MCF 10A (cell line): ENCODE measurements around the gene EIF3J. TPM values are rescaled to one million over a fixed set of nuclear protein-coding genes. Genes with fewer than 3 reads are reported as not detected.

Source experiments
- BruUV-seq: library from RNA; stranded (reverse); fragments of 400-500 nt; replicated peaks from 2 replicates; lab custom pipeline; 2021; lab: Mats Ljungman, UMichigan
- CTCF ChIA-PET: fragments of 300-600 bp; sonication (Branson Sonifier 250); formaldehyde crosslinking; extraction: SDS; loops from one replicate; lab custom pipeline; 2021; ENCODE audit warnings: antibody characterized with exemption, inconsistent platforms; lab: Yijun Ruan, JAX
- POLR2A ChIA-PET: fragments of 300-600, 350-650 bp; sonication (Branson Sonifier 250); formaldehyde crosslinking; extraction: SDS; loops from one replicate; lab custom pipeline; 2020; ENCODE audit warnings: antibody characterized with exemption, inconsistent platforms; lab: Yijun Ruan, JAX
- DNase-seq: peaks from one replicate; pipeline ENCODE4 v3.0.0-alpha.2; 2018; ENCODE audit not compliant: unreplicated experiment
- H3K27ac Mint-ChIP-seq: one replicate; pipeline ENCODE4 v1.8.0; 2022; ENCODE audit warnings: mild to moderate bottlenecking, low read depth, mixed read lengths; ENCODE audit not compliant: unreplicated experiment
- H3K27me3 Mint-ChIP-seq: one replicate; pipeline ENCODE4 v1.8.0; 2022; ENCODE audit warnings: mixed read lengths; ENCODE audit not compliant: insufficient read depth, unreplicated experiment
- H3K36me3 Mint-ChIP-seq: one replicate; pipeline ENCODE4 v1.8.0; 2022; ENCODE audit warnings: mild to moderate bottlenecking, moderate library complexity, mixed read lengths; ENCODE audit not compliant: insufficient read depth, unreplicated experiment
- H3K4me1 Mint-ChIP-seq: one replicate; pipeline ENCODE4 v1.8.0; 2022; ENCODE audit warnings: mixed read lengths; ENCODE audit not compliant: insufficient read depth, unreplicated experiment
- H3K4me3 Mint-ChIP-seq: one replicate; pipeline ENCODE4 v1.8.0; 2022; ENCODE audit warnings: mild to moderate bottlenecking, moderate library complexity, mixed read lengths; ENCODE audit not compliant: unreplicated experiment
- H3K9me3 Mint-ChIP-seq: one replicate; pipeline ENCODE4 v1.8.0; 2022; ENCODE audit warnings: mixed read lengths; ENCODE audit not compliant: unreplicated experiment
- intact Hi-C: fragments of 100-400 bp; cut with micrococcal nuclease; formaldehyde crosslinking; loops from 2 replicates; pipeline ENCODE4 v1.14.1; 2022
- total RNA-seq: library from RNA; stranded (reverse); gene quantifications from 2 replicates; pipeline ENCODE4 v1.2.3, GENCODE V29; 2022
- TF ChIP-seq, protein P1 (sequence below): fragments of 200-600 bp; IDR thresholded peaks from one replicate; pipeline ENCODE4 v1.8.0; 2022; ENCODE audit warnings: antibody characterized with exemption, mild to moderate bottlenecking; ENCODE audit not compliant: unreplicated experiment

The EIF3J gene
- total RNA-seq, 1 experiment from 2014 or later = 213 TPM

DNA sequence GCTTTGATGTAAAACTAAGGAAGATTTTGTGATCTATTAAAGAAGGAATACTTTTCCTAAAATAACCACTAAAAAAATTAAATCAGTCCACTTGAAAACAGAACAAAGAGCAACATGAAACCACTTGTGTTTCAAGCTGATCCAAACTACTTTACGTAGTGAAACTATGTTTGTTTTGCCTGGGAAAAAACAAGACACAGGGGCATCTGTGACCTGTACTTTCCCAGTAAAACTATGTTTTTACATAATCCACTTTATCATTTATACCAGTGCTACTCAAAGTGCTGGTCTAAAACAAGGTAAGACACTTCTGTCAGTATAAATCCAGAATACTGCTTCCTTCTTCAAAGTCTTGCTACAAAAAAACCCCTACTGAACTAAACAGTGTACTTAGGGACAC is 69.8 kb downstream of the EIF3J start:
- intact Hi-C loops = no loop called here
- BruUV-seq = no TSS peak
- H3K4me3 Mint-ChIP-seq = no peak overlapping the region
- peaks cover 94% of the 10 kb centered on the region for H3K36me3 Mint-ChIP-seq
- TF ChIP-seq, protein P1, sequence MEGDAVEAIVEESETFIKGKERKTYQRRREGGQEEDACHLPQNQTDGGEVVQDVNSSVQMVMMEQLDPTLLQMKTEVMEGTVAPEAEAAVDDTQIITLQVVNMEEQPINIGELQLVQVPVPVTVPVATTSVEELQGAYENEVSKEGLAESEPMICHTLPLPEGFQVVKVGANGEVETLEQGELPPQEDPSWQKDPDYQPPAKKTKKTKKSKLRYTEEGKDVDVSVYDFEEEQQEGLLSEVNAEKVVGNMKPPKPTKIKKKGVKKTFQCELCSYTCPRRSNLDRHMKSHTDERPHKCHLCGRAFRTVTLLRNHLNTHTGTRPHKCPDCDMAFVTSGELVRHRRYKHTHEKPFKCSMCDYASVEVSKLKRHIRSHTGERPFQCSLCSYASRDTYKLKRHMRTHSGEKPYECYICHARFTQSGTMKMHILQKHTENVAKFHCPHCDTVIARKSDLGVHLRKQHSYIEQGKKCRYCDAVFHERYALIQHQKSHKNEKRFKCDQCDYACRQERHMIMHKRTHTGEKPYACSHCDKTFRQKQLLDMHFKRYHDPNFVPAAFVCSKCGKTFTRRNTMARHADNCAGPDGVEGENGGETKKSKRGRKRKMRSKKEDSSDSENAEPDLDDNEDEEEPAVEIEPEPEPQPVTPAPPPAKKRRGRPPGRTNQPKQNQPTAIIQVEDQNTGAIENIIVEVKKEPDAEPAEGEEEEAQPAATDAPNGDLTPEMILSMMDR = no peak
- H3K27ac Mint-ChIP-seq = peak overlapping the region; percentile 25
- no peaks in the 10 kb centered on the region for H3K4me1 Mint-ChIP-seq
- no peaks in the 10 kb centered on the region for H3K9me3 Mint-ChIP-seq
- DNase-seq = no peak
- H3K27me3 Mint-ChIP-seq = no peaks in the 10 kb centered on the region
- ChIA-PET CTCF (no interaction called here), POLR2A (no interaction called here)

Other genes starting within 250 kb of the EIF3J start
- gene GOLM2, start 248.4 kb upstream of the EIF3J start, total RNA-seq = 46.7 and 64.7 TPM in 2 replicates
- gene CTDSPL2, start 109.5 kb upstream of the EIF3J start, total RNA-seq = 36.3 and 38.2 TPM in 2 replicates
- 65.1 and 69.0 TPM in 2 replicates for gene SPG11, start 126.5 kb downstream of the EIF3J start, total RNA-seq
- 0.16 and 0.71 TPM in 2 replicates for gene PATL2, start 174.2 kb downstream of the EIF3J start, total RNA-seq
- gene B2M, start 174.4 kb downstream of the EIF3J start, total RNA-seq = 605 and 755 TPM in 2 replicates
- gene TRIM69, start 199.4 kb downstream of the EIF3J start, total RNA-seq = 8.2 and 12.2 TPM in 2 replicates